Transverse colon (tissue), 4 donors: ENCODE data around the gene IL1R1. TPM values are rescaled to one million over a fixed set of nuclear protein-coding genes. Genes with fewer than 3 reads are reported as not detected.

Source experiments
- DNase-seq: peaks from one replicate; pipeline ENCODE4 v3.0.0-alpha.2; 2019
- H3K27ac ChIP-seq, 4 donors: fragments of 200-600 bp; sonication (generic); 2 replicates each; pipeline ENCODE4 v1.5.1; 2016 to 2018; ENCODE audit warnings: inconsistent platforms in 4 of 4
- H3K27me3 ChIP-seq: fragments of 200-600 bp; sonication (generic); 2 replicates; pipeline ENCODE4 v1.5.1; 2017; ENCODE audit warnings: inconsistent platforms
- H3K36me3 ChIP-seq, 4 donors: fragments of 200-600 bp; sonication (generic); 2 replicates each; pipeline ENCODE4 v1.5.1; 2017 to 2019; ENCODE audit warnings: inconsistent platforms in 4 of 4
- H3K4me1 ChIP-seq, 4 donors: fragments of 200-600 bp; sonication (generic); 2 replicates each; pipeline ENCODE4 v1.5.1; 2017 to 2020; ENCODE audit warnings: inconsistent platforms in 4 of 4
- H3K4me3 ChIP-seq, 4 donors: fragments of 200-600 bp; sonication (generic); 1 replicate in 1 of 4; 2 replicates in 3 of 4; pipeline versions ENCODE4 v1.5.1 to v1.6.1; 2017 to 2019; ENCODE audit warnings: inconsistent platforms in 4 of 4
- H3K9me3 ChIP-seq, 2 donors: fragments of 200-600 bp; sonication (generic); 2 replicates each; pipeline ENCODE4 v1.5.1; 2017 to 2019; ENCODE audit warnings: inconsistent platforms in 2 of 2
- CTCF ChIP-seq, 5 experiments: fragments of 200-600 bp in 3 of 5; fragments of 450-650 bp in 2 of 5; sonication (generic) in 3 of 5; IDR thresholded peaks; 1 replicate in 2 of 5; 2 replicates in 3 of 5; pipeline ENCODE4 v1.5.1; 2016 to 2017; ENCODE audit warnings: antibody characterized with exemption in 5 of 5, inconsistent platforms in 3 of 5, mild to moderate bottlenecking in 2 of 5, moderate library complexity in 1 of 5
- EP300 ChIP-seq: sonication (generic); formaldehyde crosslinking; IDR thresholded peaks from one replicate; pipeline ENCODE4 v1.6.1; 2017; ENCODE audit warnings: antibody characterized with exemption, low read depth
- POLR2A ChIP-seq: fragments of 450-650 bp; IDR thresholded peaks from one replicate; pipeline ENCODE4 v1.6.1; 2016; ENCODE audit warnings: antibody characterized with exemption, mild to moderate bottlenecking, moderate library complexity
- POLR2AphosphoS5 ChIP-seq, 3 donors: sonication (generic); formaldehyde crosslinking; IDR thresholded peaks; one replicate each; pipeline ENCODE4 v1.6.1; 2016; ENCODE audit warnings: antibody characterized with exemption in 3 of 3
- WGBS, 2 donors: methylation state at CpG; one replicate each; pipeline ENCODE4 v1.1.5; 2018; ENCODE audit warnings: low coverage in 1 of 2; 5-methylcytosine and 5-hydroxymethylcytosine counted together
- in situ Hi-C, 4 donors: fragments of 200-750 bp; cut with MboI; loops; one replicate each; pipeline versions ENCODE4 v1.15.0 to v1.15.1; 2017; ENCODE audit warnings: low sequenced_read_pairs in 3 of 4, low pct_ligation_motif_present in 1 of 4, low pct_unique_long_range_greater_than_20kb in 1 of 4
- intact Hi-C: fragments of 100-400 bp; cut with DNase I; formaldehyde crosslinking; loops from one replicate; pipeline ENCODE4 v1.15.1; 2023; ENCODE audit warnings: low total_unique reads
- total RNA-seq, 4 donors: library from RNA; depleted of rRNA; stranded (reverse); fragments of >200 nt; gene quantifications; one replicate each; pipeline ENCODE4 v1.1.0, GENCODE V29; 2016

IL1R1 gene
- total RNA-seq, 4 donors from 2014 or later: 20.2 to 58.0 (median 36.2) TPM

GRCh38 chr2:102184568-102184967, 42.0 kb downstream of the IL1R1 start:
- no peak for DNase-seq
- H3K36me3 ChIP-seq: no peaks in the 10 kb centered on the region
- intact Hi-C loops (loop anchor here (10.0 kb wide), 1 partner anchor 60 kb away; no protein-coding TSS in a partner anchor), in situ Hi-C loops (no loop called here)
- no peaks in the 10 kb centered on the region for H3K27me3 ChIP-seq
- WGBS, 2 donors: 83 to 95% methylated on average over 1 of the region's 1 CpG
- no peaks in the 10 kb centered on the region for H3K9me3 ChIP-seq
- peaks cover 0 to 13% (median 7%) of the 10 kb centered on the region in 4 donors for H3K4me1 ChIP-seq
- no peak overlapping the region for H3K4me3 ChIP-seq
- no peak overlapping the region for H3K27ac ChIP-seq
- TF ChIP-seq POLR2A: no peak
- TF ChIP-seq EP300: no peak
- TF ChIP-seq POLR2AphosphoS5 (IDR thresholded peaks at IDR 0.05): no peak

GRCh38 chr2:102185347-102185746, 42.8 kb downstream of the IL1R1 start:
- Histone ChIP-seq H3K36me3 (no peaks in the 10 kb centered on the region), H3K4me3 (no peak overlapping the region), H3K9me3 (no peaks in the 10 kb centered on the region), H3K27me3 (no peaks in the 10 kb centered on the region), H3K4me1 (peaks cover 0 to 13% (median 7%) of the 10 kb centered on the region in 4 donors), H3K27ac (no peak overlapping the region)
- in situ Hi-C loops: no loop called here
- WGBS, 2 donors: 4 to 5% methylated on average over 2 of the region's 2 CpGs
- intact Hi-C loops: loop anchor here (10.0 kb wide), 1 partner anchor 59 kb away; no protein-coding TSS in a partner anchor
- DNase-seq: no peak
- TF ChIP-seq CTCF (IDR thresholded peaks at IDR 0.05) (peak; percentile 36 to 54 (median 41)), POLR2AphosphoS5 (IDR thresholded peaks at IDR 0.05) (no peak), EP300 (no peak), POLR2A (no peak)

- 33 to 41% methylated on average over 1 to 31 of the region's 36 CpGs for WGBS, 2 donors
- Histone ChIP-seq H3K27me3 (no peaks in the 10 kb centered on the region), H3K9me3 (no peaks in the 10 kb centered on the region), H3K4me3 (peak within 1 kb of the TSS; percentile 32 to 54 (median 44)), H3K36me3 (no peaks in the 10 kb centered on the region), H3K27ac (peak within 1 kb of the TSS; percentile 27 to 68 (median 54)), H3K4me1 (peaks cover 0 to 19% (median 7%) of the 10 kb centered on the region in 4 donors)
- intact Hi-C loops (loop anchor here (10.0 kb wide), 1 partner anchor 58 kb away; no protein-coding TSS in a partner anchor), in situ Hi-C loops (no loop called here)
- TF ChIP-seq CTCF (IDR thresholded peaks at IDR 0.05): no peak
- DNase-seq: peak; percentile 46
Measured at GRCh38 chr2:102186791-102187495, 44.4 kb downstream of the IL1R1 start, which contains the start of gene IL1RL2. IL1RL2 (plus strand) TSS chr2:102187023; CDS start chr2:102187868, 845 bp downstream.

GRCh38 chr2:102187496-102188150, 45.1 kb downstream of the IL1R1 start:
- Histone ChIP-seq H3K4me1 (peaks cover 0 to 19% (median 7%) of the 10 kb centered on the region in 4 donors), H3K27ac (peak overlapping the region; percentile 27 to 68 (median 54)), H3K4me3 (peak overlapping the region; percentile 32 to 54 (median 44)), H3K36me3 (no peaks in the 10 kb centered on the region), H3K27me3 (no peaks in the 10 kb centered on the region), H3K9me3 (no peaks in the 10 kb centered on the region)
- in situ Hi-C loops (no loop called here), intact Hi-C loops (loop anchor here (10.0 kb wide), 1 partner anchor 57 kb away; no protein-coding TSS in a partner anchor)
- peak; percentile 53 for DNase-seq
- 14 to 17% methylated on average over 1 to 50 of the region's 50 CpGs for WGBS, 2 donors
- TF ChIP-seq POLR2AphosphoS5 (IDR thresholded peaks at IDR 0.05): peak in 1 of 3 donors; percentile 7
- peak; percentile 25 to 63 (median 35) for TF ChIP-seq CTCF (IDR thresholded peaks at IDR 0.05)
- TF ChIP-seq EP300: no peak
- TF ChIP-seq POLR2A: no peak
